Measurements from ENCODE around the gene PUDP.

GRCh38 chrX:7059214-7059838 is 88.6 kb downstream of the PUDP start:
- TF ChIP-seq POLR2A (IDR thresholded peaks at IDR 0.05) (no peak), CTCF (IDR thresholded peaks at IDR 0.05) (no peak)

Data from body of pancreas (tissue), 4 donors.